ENCODE measurements around the gene BIN1. TPM values are rescaled to one million over a fixed set of nuclear protein-coding genes. Genes with fewer than 3 reads are reported as not detected.

Gene BIN1
- total RNA-seq, 1 experiment from 2014 or later = 34.1 TPM

GRCh38 chr2:127051116-127052056, 55.6 kb downstream of the BIN1 start:
- Histone ChIP-seq H3K36me3 (ENCODE audit: insufficient read depth, low read length, poor library complexity, severe bottlenecking) (no peaks in the 10 kb centered on the region), H3K4me3 (ENCODE audit: low read depth, low read length, poor library complexity, severe bottlenecking) (no peak overlapping the region), H3K9me3 (ENCODE audit: low read depth, low read length, poor library complexity, severe bottlenecking) (no peaks in the 10 kb centered on the region), H3K4me1 (ENCODE audit: insufficient read depth, low read length, poor library complexity, severe bottlenecking) (no peaks in the 10 kb centered on the region), H3K27me3 (replicated peaks; ENCODE audit: insufficient read depth, low read depth, low read length, poor library complexity) (no peaks in the 10 kb centered on the region), H3K27ac (ENCODE audit: low read depth, low read length, poor library complexity, severe bottlenecking) (no peak overlapping the region)
- ChIA-PET CTCF (no interaction called here), POLR2A (ENCODE audit: low non-redundant PET) (no interaction called here)
- no peak for TF ChIP-seq EZH2 (IDR thresholded peaks at IDR 0.05; ENCODE audit: borderline replicate concordance, low read depth, low read length, poor library complexity, severe bottlenecking)
- TF ChIP-seq CTCF (conservative IDR thresholded peaks at IDR 0.05; ENCODE audit: low read depth, low read length) = no peak
- BruUV-seq (replicated peaks) = no TSS peak
- no peak for DNase-seq (ENCODE audit: low spot score)
- intact Hi-C loops (cut with micrococcal nuclease; ENCODE audit: unreplicated experiment) = loop anchor here (2.0 kb wide), 1 partner anchor 77 kb away; no protein-coding TSS in a partner anchor

GRCh38 chr2:127050803-127051115, 56.2 kb downstream of the BIN1 start:
- H3K4me3 ChIP-seq (ENCODE audit: low read depth, low read length, poor library complexity, severe bottlenecking) = no peak overlapping the region
- no peaks in the 10 kb centered on the region for H3K4me1 ChIP-seq (ENCODE audit: insufficient read depth, low read length, poor library complexity, severe bottlenecking)
- no peak for DNase-seq (ENCODE audit: low spot score)
- no peak for TF ChIP-seq CTCF (conservative IDR thresholded peaks at IDR 0.05; ENCODE audit: low read depth, low read length)
- TF ChIP-seq EZH2 (IDR thresholded peaks at IDR 0.05; ENCODE audit: borderline replicate concordance, low read depth, low read length, poor library complexity, severe bottlenecking) = no peak
- intact Hi-C loops (cut with micrococcal nuclease; ENCODE audit: unreplicated experiment) = loop anchor here (2.0 kb wide), 1 partner anchor 76 kb away; no protein-coding TSS in a partner anchor
- no peak overlapping the region for H3K27ac ChIP-seq (ENCODE audit: low read depth, low read length, poor library complexity, severe bottlenecking)
- H3K27me3 ChIP-seq (replicated peaks; ENCODE audit: insufficient read depth, low read depth, low read length, poor library complexity) = no peaks in the 10 kb centered on the region
- no peaks in the 10 kb centered on the region for H3K36me3 ChIP-seq (ENCODE audit: insufficient read depth, low read length, poor library complexity, severe bottlenecking)
- CTCF ChIA-PET = interaction anchor here (0.9 to 1.2 kb wide), 2 partner anchors 20 to 274 kb away, joined by 3 read pairs; no protein-coding TSS in a partner anchor
- no peaks in the 10 kb centered on the region for H3K9me3 ChIP-seq (ENCODE audit: low read depth, low read length, poor library complexity, severe bottlenecking)
- POLR2A ChIA-PET (ENCODE audit: low non-redundant PET) = no interaction called here
- BruUV-seq (replicated peaks) = no TSS peak

- no peak for TF ChIP-seq EZH2 (IDR thresholded peaks at IDR 0.05; ENCODE audit: borderline replicate concordance, low read depth, low read length, poor library complexity, severe bottlenecking)
- TF ChIP-seq CTCF (conservative IDR thresholded peaks at IDR 0.05; ENCODE audit: low read depth, low read length) = peak; percentile 95
- intact Hi-C loops (cut with micrococcal nuclease; ENCODE audit: unreplicated experiment) = loop anchor here (2.0 kb wide), 1 partner anchor 75 kb away; no protein-coding TSS in a partner anchor
- POLR2A ChIA-PET (ENCODE audit: low non-redundant PET) = no interaction called here
- CTCF ChIA-PET = interaction anchor here (0.7 to 1.2 kb wide), 4 partner anchors 20 to 274 kb away, joined by 3 to 4 read pairs (median 3); no protein-coding TSS in a partner anchor
- peak; percentile 67 for DNase-seq (ENCODE audit: low spot score)
- Histone ChIP-seq H3K4me1 (ENCODE audit: insufficient read depth, low read length, poor library complexity, severe bottlenecking) (no peaks in the 10 kb centered on the region), H3K27ac (ENCODE audit: low read depth, low read length, poor library complexity, severe bottlenecking) (no peak overlapping the region), H3K27me3 (replicated peaks; ENCODE audit: insufficient read depth, low read depth, low read length, poor library complexity) (no peaks in the 10 kb centered on the region), H3K36me3 (ENCODE audit: insufficient read depth, low read length, poor library complexity, severe bottlenecking) (no peaks in the 10 kb centered on the region), H3K4me3 (ENCODE audit: low read depth, low read length, poor library complexity, severe bottlenecking) (no peak overlapping the region), H3K9me3 (ENCODE audit: low read depth, low read length, poor library complexity, severe bottlenecking) (no peaks in the 10 kb centered on the region)
- no TSS peak for BruUV-seq (replicated peaks)
Measured at GRCh38 chr2:127049927-127050802, 56.8 kb downstream of the BIN1 start.

Data from A673 (cell line).